Measurements from ENCODE around the gene PSORS1C2. TPM values are rescaled to one million over a fixed set of nuclear protein-coding genes. Genes with fewer than 3 reads are reported as not detected.

PSORS1C2 gene
- polyA plus RNA-seq, 1 donor (not counting 4 experiments of a cell fraction or from before 2014, with no cell fraction given): not detected

GRCh38 chr6:31125586-31126363 is 13.1 kb downstream of the PSORS1C2 start:
- no peak for TF ChIP-seq CTCF (optimal IDR thresholded peaks at IDR 0.05 in 1 of 3, IDR thresholded peaks at IDR 0.05 in 1 of 3, conservative IDR thresholded peaks at IDR 0.05 in 1 of 3; ENCODE audit: extremely low read depth in 1 of 3, insufficient read depth in 2 of 3, low read length in 3 of 3)
- TF ChIP-seq EZH2 (IDR thresholded peaks at IDR 0.05; ENCODE audit: low read length): no peak
- Histone ChIP-seq H4K20me1 (ENCODE audit: control insufficient read depth, extremely low read depth, insufficient read depth, low read length) (no peaks in the 10 kb centered on the region), H3K4me2 (ENCODE audit: control insufficient read depth, extremely low read depth, insufficient read depth, low read depth, low read length) (peak overlapping the region; percentile 63), H3K4me3 (ENCODE audit: control insufficient read depth in 2 of 3, extremely low read depth in 1 of 3, insufficient read depth in 2 of 3, low read depth in 1 of 3, low read length in 3 of 3) (no peak overlapping the region), H3K27ac (ENCODE audit: control insufficient read depth, insufficient read depth, low read length) (peak overlapping the region; percentile 34), H3K4me1 (ENCODE audit: control insufficient read depth, extremely low read depth, insufficient read depth, low read length) (peaks cover 36% of the 10 kb centered on the region), H3K9ac (ENCODE audit: control insufficient read depth, extremely low read depth, insufficient read depth, low read length) (peak overlapping the region; percentile 59), H3K36me3 (ENCODE audit: control insufficient read depth in 2 of 2, extremely low read depth in 1 of 2, insufficient read depth in 2 of 2, low read length in 2 of 2) (peaks cover 5 to 8% of the 10 kb centered on the region in 2 experiments), H3K79me2 (ENCODE audit: control insufficient read depth, insufficient read depth, low read length) (no peaks in the 10 kb centered on the region), H3K9me3 (ENCODE audit: control insufficient read depth, low read depth, low read length) (no peaks in the 10 kb centered on the region), H3K9me1 (ENCODE audit: control insufficient read depth, extremely low read depth, insufficient read depth, low read length) (no peaks in the 10 kb centered on the region), H3K27me3 (ENCODE audit: control insufficient read depth, extremely low read depth, insufficient read depth, low read length) (no peaks in the 10 kb centered on the region), H2AFZ (ENCODE audit: control insufficient read depth, low read length) (no peak overlapping the region)
- DNase-seq (ENCODE audit: low read depth, low spot score): no peak
- no peak for FAIRE-seq
- dilution Hi-C loops (cut with MboI; ENCODE audit: extremely low pct_ligation_motif_present, low sequenced_read_pairs): no loop called here

GRCh38 chr6:31125162-31125561 is 13.7 kb downstream of the PSORS1C2 start:
- dilution Hi-C loops (cut with MboI; ENCODE audit: extremely low pct_ligation_motif_present, low sequenced_read_pairs): no loop called here
- H3K36me3 ChIP-seq (ENCODE audit: control insufficient read depth in 2 of 2, extremely low read depth in 1 of 2, insufficient read depth in 2 of 2, low read length in 2 of 2): peaks cover 5 to 8% of the 10 kb centered on the region in 2 experiments
- H3K9me1 ChIP-seq (ENCODE audit: control insufficient read depth, extremely low read depth, insufficient read depth, low read length): no peaks in the 10 kb centered on the region
- H3K27ac ChIP-seq (ENCODE audit: control insufficient read depth, insufficient read depth, low read length): peak overlapping the region; percentile 34
- H3K9ac ChIP-seq (ENCODE audit: control insufficient read depth, extremely low read depth, insufficient read depth, low read length): peak overlapping the region; percentile 63
- no peak overlapping the region for H2AFZ ChIP-seq (ENCODE audit: control insufficient read depth, low read length)
- H3K27me3 ChIP-seq (ENCODE audit: control insufficient read depth, extremely low read depth, insufficient read depth, low read length): no peaks in the 10 kb centered on the region
- H3K4me3 ChIP-seq (ENCODE audit: control insufficient read depth in 2 of 3, extremely low read depth in 1 of 3, insufficient read depth in 2 of 3, low read depth in 1 of 3, low read length in 3 of 3): peak overlapping the region in 1 of 3 experiments; percentile 38
- no peaks in the 10 kb centered on the region for H4K20me1 ChIP-seq (ENCODE audit: control insufficient read depth, extremely low read depth, insufficient read depth, low read length)
- FAIRE-seq (peak; percentile 90), DNase-seq (ENCODE audit: low read depth, low spot score) (peak; percentile 73)
- peaks cover 36% of the 10 kb centered on the region for H3K4me1 ChIP-seq (ENCODE audit: control insufficient read depth, extremely low read depth, insufficient read depth, low read length)
- TF ChIP-seq EZH2 (IDR thresholded peaks at IDR 0.05; ENCODE audit: low read length): no peak
- H3K79me2 ChIP-seq (ENCODE audit: control insufficient read depth, insufficient read depth, low read length): no peaks in the 10 kb centered on the region
- H3K9me3 ChIP-seq (ENCODE audit: control insufficient read depth, low read depth, low read length): no peaks in the 10 kb centered on the region
- peak overlapping the region; percentile 63 for H3K4me2 ChIP-seq (ENCODE audit: control insufficient read depth, extremely low read depth, insufficient read depth, low read depth, low read length)

Measured in keratinocyte (primary cell).